ENCODE measurements around the gene TNIK. TPM values are rescaled to one million over a fixed set of nuclear protein-coding genes. Genes with fewer than 3 reads are reported as not detected.
"Not testable (repeated sequence)": the region's sequence is repeated elsewhere in the genome, so short reads cannot be mapped to it uniquely, and the experiment has no call there.

The TNIK gene
- total RNA-seq, 2 experiments from 2014 or later: 36.6 to 39.3 TPM

- no peak for ATAC-seq
- no peak overlapping the region for H3K4me3 Mint-ChIP-seq
These were observed 8.3 kb downstream of the TNIK start for GRCh38 chr3:171451915-171452314.

DNA sequence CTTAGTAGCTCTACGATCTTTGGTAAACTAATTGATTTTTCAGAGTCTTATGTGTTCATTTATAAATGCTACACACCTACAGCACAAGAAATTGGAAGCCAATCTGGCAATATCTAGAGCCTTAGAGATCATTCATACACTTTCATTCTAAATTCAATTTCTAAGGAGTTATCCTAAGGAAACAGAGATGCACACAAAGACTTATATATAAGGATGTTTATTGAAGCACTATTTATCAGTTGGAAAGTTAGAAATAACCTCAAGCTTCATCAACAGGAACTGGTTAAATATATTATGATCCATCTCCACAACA is 12.7 kb downstream of the TNIK start:
- DNase-seq; CTCF ChIA-PET; H3K9me3 Mint-ChIP-seq (ENCODE audit: low read depth); ATAC-seq; H3K27me3 Mint-ChIP-seq; H3K4me3 Mint-ChIP-seq; H3K27ac Mint-ChIP-seq; H3K4me1 Mint-ChIP-seq: not testable (repeated sequence)
- peaks cover 12% of the 10 kb centered on the region for H3K36me3 Mint-ChIP-seq

More at GRCh38 chr3:171451915-171452314, 8.3 kb downstream of the TNIK start:
- Mint-ChIP-seq H3K27me3 (no peaks in the 10 kb centered on the region), H3K9me3 (ENCODE audit: low read depth) (no peaks in the 10 kb centered on the region), H3K36me3 (peaks cover 9% of the 10 kb centered on the region), H3K27ac (no peak overlapping the region), H3K4me1 (peaks cover 16% of the 10 kb centered on the region)
- DNase-seq: no peak
- CTCF ChIA-PET: interaction anchor here (2.0 kb wide), 1 partner anchor 10 kb away, joined by 10 read pairs; no protein-coding TSS in a partner anchor

GRCh38 chr3:171446801-171447578 is 13.2 kb downstream of the TNIK start:
- CTCF ChIA-PET: no interaction called here
- Mint-ChIP-seq H3K27ac (no peak overlapping the region), H3K9me3 (ENCODE audit: low read depth) (no peaks in the 10 kb centered on the region), H3K4me3 (no peak overlapping the region), H3K36me3 (peaks cover 12% of the 10 kb centered on the region), H3K4me1 (peaks cover 8% of the 10 kb centered on the region), H3K27me3 (no peaks in the 10 kb centered on the region)
- ATAC-seq (no peak), DNase-seq (no peak)

GRCh38 chr3:171446301-171446700 is 13.9 kb downstream of the TNIK start:
- no peak overlapping the region for H3K27ac Mint-ChIP-seq
- peaks cover 8% of the 10 kb centered on the region for H3K4me1 Mint-ChIP-seq
- no peaks in the 10 kb centered on the region for H3K27me3 Mint-ChIP-seq
- no peaks in the 10 kb centered on the region for H3K9me3 Mint-ChIP-seq (ENCODE audit: low read depth)
- DNase-seq (no peak), ATAC-seq (no peak)
- CTCF ChIA-PET: interaction anchor here (0.8 kb wide), 1 partner anchor 10 kb away, joined by 3 read pairs; no protein-coding TSS in a partner anchor
- peaks cover 12% of the 10 kb centered on the region for H3K36me3 Mint-ChIP-seq
- H3K4me3 Mint-ChIP-seq: no peak overlapping the region

- no peak overlapping the region for H3K27ac Mint-ChIP-seq
These were observed 14.5 kb downstream of the TNIK start for GRCh38 chr3:171445620-171446204.

DNA sequence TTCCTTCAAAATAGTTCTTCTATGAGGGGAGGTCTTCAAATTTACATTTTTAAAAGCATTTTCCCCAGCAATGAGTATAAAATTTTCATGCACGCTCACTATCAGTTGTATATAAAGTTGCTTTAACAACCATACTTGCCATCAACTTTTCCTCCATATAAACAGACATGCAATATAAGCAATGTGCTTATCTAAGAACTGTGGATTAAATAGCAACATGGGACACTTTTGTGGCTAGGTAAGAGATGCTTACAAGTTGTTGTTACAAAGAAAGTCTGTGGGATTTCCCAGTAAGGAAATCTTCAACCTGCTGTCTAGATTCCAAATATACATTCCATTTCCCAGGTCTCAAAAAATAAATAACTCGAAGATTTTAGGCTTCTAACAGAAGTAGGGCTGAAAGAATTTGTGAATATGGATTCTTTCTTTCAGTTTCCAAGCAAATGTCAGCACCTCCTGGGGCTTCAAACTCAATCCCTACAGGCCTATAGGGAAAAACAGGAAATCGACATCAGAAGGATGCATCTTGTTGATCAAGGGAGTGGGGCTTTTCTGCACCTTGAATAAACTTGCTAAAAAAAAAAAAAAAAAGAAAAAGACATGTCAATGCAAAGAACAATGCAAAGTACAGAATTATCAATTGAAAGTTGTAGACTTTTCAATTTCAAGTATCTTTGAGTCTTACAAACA is 16.1 kb downstream of the TNIK start:
- Mint-ChIP-seq H3K27ac (no peak overlapping the region), H3K4me1 (peaks cover 8% of the 10 kb centered on the region), H3K4me3 (no peak overlapping the region), H3K27me3 (no peaks in the 10 kb centered on the region), H3K9me3 (ENCODE audit: low read depth) (no peaks in the 10 kb centered on the region), H3K36me3 (peaks cover 7% of the 10 kb centered on the region)
- no peak for ATAC-seq
- no peak for DNase-seq
- CTCF ChIA-PET: no interaction called here

More at GRCh38 chr3:171445620-171446204, 14.5 kb downstream of the TNIK start:
- CTCF ChIA-PET: interaction anchor here (0.8 to 0.9 kb wide), 2 partner anchors 9 to 17 kb away, joined by 3 to 6 read pairs; no protein-coding TSS in a partner anchor
- Mint-ChIP-seq H3K36me3 (peaks cover 10% of the 10 kb centered on the region), H3K4me1 (peaks cover 8% of the 10 kb centered on the region), H3K4me3 (no peak overlapping the region), H3K27me3 (no peaks in the 10 kb centered on the region), H3K9me3 (ENCODE audit: low read depth) (no peaks in the 10 kb centered on the region)
- no peak for DNase-seq
- no peak for ATAC-seq

DNA sequence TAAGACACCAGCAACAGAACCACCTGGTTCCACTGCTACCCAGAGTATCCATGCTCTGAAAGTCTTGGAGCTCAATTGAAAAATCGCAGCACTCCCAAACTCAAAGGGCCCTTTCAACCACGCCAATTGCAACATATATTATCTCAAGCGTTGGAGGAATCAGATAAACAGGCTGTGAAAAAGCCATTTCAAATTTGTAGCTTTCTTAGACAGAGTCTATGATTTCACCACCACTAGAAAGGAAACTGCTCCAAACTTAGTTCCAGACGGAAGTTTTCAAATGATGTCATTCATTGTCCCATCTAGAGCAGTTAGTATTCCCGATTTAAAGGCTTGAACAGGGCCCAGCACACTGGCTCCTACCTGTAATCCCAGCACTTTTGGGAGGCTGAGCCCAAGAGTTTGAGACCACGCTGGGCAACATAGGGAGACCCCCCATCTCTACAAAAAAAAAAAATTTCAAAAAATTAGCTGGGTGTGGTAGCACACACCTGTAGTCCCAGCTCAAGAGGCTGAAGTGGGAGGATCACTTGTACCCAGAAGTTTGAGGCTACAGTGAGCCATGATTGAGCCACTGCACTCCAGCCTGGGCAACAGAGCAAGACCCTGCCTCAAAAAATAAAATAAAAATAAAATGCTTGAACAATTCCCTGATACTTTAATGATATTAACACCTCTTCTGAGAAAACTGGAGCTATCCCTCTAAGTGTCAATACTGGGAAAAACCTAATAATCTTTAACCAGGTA is 16.8 kb downstream of the TNIK start:
- ATAC-seq: no peak
- Mint-ChIP-seq H3K4me1 (peaks cover 13% of the 10 kb centered on the region), H3K27me3 (no peaks in the 10 kb centered on the region), H3K36me3 (peaks cover 4% of the 10 kb centered on the region), H3K27ac (no peak overlapping the region), H3K9me3 (ENCODE audit: low read depth) (no peaks in the 10 kb centered on the region), H3K4me3 (no peak overlapping the region)
- CTCF ChIA-PET: no interaction called here
- no peak for DNase-seq

DNA sequence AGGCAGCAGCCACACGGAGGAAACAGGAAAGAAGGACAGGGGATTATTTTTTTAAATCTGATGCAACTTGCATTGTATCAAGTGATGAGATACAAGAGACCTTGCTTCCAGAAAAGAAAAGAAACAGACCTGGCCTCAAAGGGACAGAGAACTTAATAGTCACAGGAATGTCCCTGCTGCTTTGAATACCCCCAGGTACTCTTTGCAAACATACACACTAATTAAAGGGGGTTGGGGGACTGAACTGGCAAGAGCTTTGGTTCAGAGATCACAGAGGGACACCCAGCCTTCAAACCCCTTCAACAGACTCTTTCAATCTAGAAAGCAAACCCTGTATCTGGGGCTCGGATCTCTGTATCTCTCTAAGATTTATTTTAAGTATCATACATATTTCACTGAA is 18.0 kb downstream of the TNIK start:
- H3K36me3 Mint-ChIP-seq: peaks cover 3% of the 10 kb centered on the region
- no peaks in the 10 kb centered on the region for H3K9me3 Mint-ChIP-seq (ENCODE audit: low read depth)
- no peak overlapping the region for H3K27ac Mint-ChIP-seq
- no peak for DNase-seq
- CTCF ChIA-PET: no interaction called here
- H3K27me3 Mint-ChIP-seq: no peaks in the 10 kb centered on the region
- H3K4me3 Mint-ChIP-seq: no peak overlapping the region
- H3K4me1 Mint-ChIP-seq: peaks cover 13% of the 10 kb centered on the region
- no peak for ATAC-seq

DNA sequence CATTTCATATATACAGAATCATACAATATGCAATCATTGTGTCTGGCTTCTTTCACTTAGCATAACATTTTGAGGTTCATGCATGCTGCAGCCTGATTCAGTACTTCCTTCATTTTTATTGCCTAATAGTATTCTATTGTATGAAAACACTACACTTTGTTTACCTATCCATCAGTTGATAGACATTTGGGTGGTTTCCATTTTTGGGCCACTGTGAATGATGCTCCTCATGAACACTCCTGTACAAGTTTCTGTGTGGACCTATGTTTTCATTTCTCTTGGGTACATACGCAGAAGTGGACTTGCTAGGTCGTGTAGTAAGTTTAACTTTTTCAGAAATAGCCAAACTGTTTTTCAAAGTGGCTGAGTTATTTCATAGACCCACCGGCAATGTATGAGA is 18.8 kb downstream of the TNIK start:
- H3K36me3 Mint-ChIP-seq: peaks cover 3% of the 10 kb centered on the region
- ATAC-seq (no peak), DNase-seq (no peak)
- peaks cover 16% of the 10 kb centered on the region for H3K4me1 Mint-ChIP-seq
- no peaks in the 10 kb centered on the region for H3K27me3 Mint-ChIP-seq
- CTCF ChIA-PET: interaction anchor here (1.0 kb wide), 1 partner anchor 11 kb away, joined by 3 read pairs; no protein-coding TSS in a partner anchor
- H3K27ac Mint-ChIP-seq: no peak overlapping the region
- H3K4me3 Mint-ChIP-seq: no peak overlapping the region
- no peaks in the 10 kb centered on the region for H3K9me3 Mint-ChIP-seq (ENCODE audit: low read depth)

- CTCF ChIA-PET: no interaction called here
- Mint-ChIP-seq H3K4me1 (peaks cover 19% of the 10 kb centered on the region), H3K27ac (no peak overlapping the region)
These were observed 20.2 kb downstream of the TNIK start for GRCh38 chr3:171439996-171440395.

DNA sequence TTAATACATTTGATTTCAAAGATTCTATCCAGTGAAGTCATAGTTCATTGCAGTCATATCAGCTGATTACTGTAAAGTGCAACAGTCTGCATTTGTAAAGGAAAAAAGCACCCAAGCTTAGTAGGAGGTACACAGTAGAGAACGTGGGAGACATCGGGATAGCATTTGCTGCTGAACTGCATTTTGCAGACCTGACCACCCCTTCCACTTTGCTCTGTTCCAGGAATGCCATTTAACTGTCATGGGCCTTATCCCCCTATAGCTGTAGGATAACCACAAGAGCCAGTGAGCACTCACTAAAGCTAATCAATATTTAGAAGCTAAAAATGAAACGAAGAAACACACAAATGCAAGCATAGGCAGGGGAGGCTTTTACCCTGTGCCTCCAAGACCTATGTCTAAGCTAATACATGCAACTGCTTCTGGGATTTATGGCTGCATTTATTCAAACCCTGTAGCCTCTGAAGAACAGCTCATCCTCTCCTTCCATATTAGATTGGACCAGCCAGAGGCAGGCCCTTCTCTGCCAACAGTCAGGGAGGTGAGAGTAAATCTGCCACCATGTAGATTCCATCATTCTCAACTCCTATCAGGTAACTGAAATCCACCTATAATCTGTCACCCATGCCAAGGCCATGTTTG is 23.0 kb downstream of the TNIK start:
- Mint-ChIP-seq H3K27ac (no peak overlapping the region), H3K4me3 (no peak overlapping the region), H3K36me3 (no peaks in the 10 kb centered on the region), H3K4me1 (peaks cover 16% of the 10 kb centered on the region), H3K27me3 (no peaks in the 10 kb centered on the region), H3K9me3 (ENCODE audit: low read depth) (no peaks in the 10 kb centered on the region)
- CTCF ChIA-PET: interaction anchor here (1.1 to 1.2 kb wide), 2 partner anchors 9 kb away, joined by 3 read pairs; no protein-coding TSS in a partner anchor
- no peak for ATAC-seq
- no peak for DNase-seq

More at GRCh38 chr3:171439996-171440395, 20.2 kb downstream of the TNIK start:
- Mint-ChIP-seq H3K36me3 (peaks cover 3% of the 10 kb centered on the region), H3K4me3 (no peak overlapping the region), H3K27me3 (no peaks in the 10 kb centered on the region), H3K9me3 (ENCODE audit: low read depth) (no peaks in the 10 kb centered on the region)
- ATAC-seq (no peak), DNase-seq (no peak)

DNA sequence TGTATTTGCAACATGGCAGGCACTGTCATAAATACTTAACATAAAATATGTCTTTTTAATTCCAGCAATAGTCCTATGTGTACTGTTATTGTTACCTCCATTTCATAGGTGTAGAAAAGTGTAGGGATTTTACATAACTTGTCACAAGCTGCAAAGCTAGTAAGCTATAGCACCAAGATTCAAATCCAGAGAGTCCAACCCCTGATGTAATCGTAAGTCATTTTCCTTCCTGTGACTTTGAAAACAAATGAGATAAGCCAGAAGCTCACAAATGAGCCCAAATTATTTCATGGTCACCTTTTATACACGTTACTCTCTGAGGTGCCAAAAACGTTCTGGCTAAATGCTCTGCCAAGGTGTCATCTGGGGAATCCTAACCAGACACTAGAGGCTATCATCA is 23.8 kb downstream of the TNIK start:
- H3K27ac Mint-ChIP-seq: no peak overlapping the region
- CTCF ChIA-PET: interaction anchor here (1.1 to 1.2 kb wide), 2 partner anchors 8 to 10 kb away, joined by 3 read pairs; no protein-coding TSS in a partner anchor
- no peaks in the 10 kb centered on the region for H3K9me3 Mint-ChIP-seq (ENCODE audit: low read depth)
- H3K4me3 Mint-ChIP-seq: no peak overlapping the region
- H3K36me3 Mint-ChIP-seq: no peaks in the 10 kb centered on the region
- ATAC-seq (no peak), DNase-seq (no peak)
- H3K4me1 Mint-ChIP-seq: peaks cover 16% of the 10 kb centered on the region
- H3K27me3 Mint-ChIP-seq: no peaks in the 10 kb centered on the region

GRCh38 chr3:171435757-171436156 is 24.4 kb downstream of the TNIK start:
- no peaks in the 10 kb centered on the region for H3K9me3 Mint-ChIP-seq (ENCODE audit: low read depth)
- no peaks in the 10 kb centered on the region for H3K36me3 Mint-ChIP-seq
- no peaks in the 10 kb centered on the region for H3K27me3 Mint-ChIP-seq
- DNase-seq (no peak), ATAC-seq (no peak)
- peaks cover 16% of the 10 kb centered on the region for H3K4me1 Mint-ChIP-seq
- H3K27ac Mint-ChIP-seq: no peak overlapping the region
- H3K4me3 Mint-ChIP-seq: no peak overlapping the region
- CTCF ChIA-PET: interaction anchor here (1.2 kb wide), 1 partner anchor 10 kb away, joined by 3 read pairs; no protein-coding TSS in a partner anchor
